HEK293T (cell line): ENCODE data around the gene MT1E.

Experiments
- CTCF ChIA-PET: fragments of 350-600 bp; formaldehyde crosslinking; extraction: SDS; loops from one replicate; lab custom pipeline; 2021; ENCODE audit warnings: antibody characterized with exemption, inconsistent platforms; lab: Yijun Ruan, JAX
- POLR2A ChIA-PET: fragments of 350-600 bp; formaldehyde crosslinking; extraction: SDS; loops from one replicate; lab custom pipeline; 2020; ENCODE audit warnings: antibody characterized with exemption, inconsistent platforms; lab: Yijun Ruan, JAX
- DNase-seq: peaks from one replicate; pipeline ENCODE4 v3.0.0; 2012; ENCODE audit warnings: mixed read lengths; ENCODE audit errors: extremely low spot score
- ARNT ChIP-seq: fragments of 450-650 bp; IDR thresholded peaks from 2 replicates; pipeline ENCODE4 v1.6.1; 2017; ENCODE audit warnings: mild to moderate bottlenecking
- BHLHE40 ChIP-seq: fragments of 450-650 bp; IDR thresholded peaks from 2 replicates; pipeline ENCODE4 v1.6.1; 2016; ENCODE audit warnings: mild to moderate bottlenecking, moderate library complexity, borderline replicate concordance
- CTBP1 ChIP-seq: fragments of 450-650 bp; IDR thresholded peaks from 2 replicates; pipeline ENCODE4 v1.6.1; 2016; ENCODE audit warnings: borderline replicate concordance
- ELF4 ChIP-seq: fragments of 450-650 bp; IDR thresholded peaks from 2 replicates; pipeline ENCODE4 v1.6.1; 2017; ENCODE audit warnings: antibody characterized with exemption
- FOXA1 ChIP-seq: fragments of 450-650 bp; IDR thresholded peaks from 2 replicates; pipeline ENCODE4 v1.6.1; 2016; ENCODE audit warnings: mild to moderate bottlenecking
- FOXK2 ChIP-seq: fragments of 450-650 bp; IDR thresholded peaks from 2 replicates; pipeline ENCODE4 v1.6.1; 2016; ENCODE audit warnings: mild to moderate bottlenecking
- FOXM1 ChIP-seq: fragments of 450-650 bp; IDR thresholded peaks from 2 replicates; pipeline ENCODE4 v1.6.1; 2017; ENCODE audit warnings: mild to moderate bottlenecking, borderline replicate concordance
- HDGF ChIP-seq: fragments of 450-650 bp; IDR thresholded peaks from 2 replicates; pipeline ENCODE4 v1.6.1; 2017; ENCODE audit warnings: antibody characterized with exemption, borderline replicate concordance
- L3MBTL2 ChIP-seq: fragments of 450-650 bp; conservative IDR thresholded peaks from 2 replicates; pipeline ENCODE4 v1.6.1; 2016; ENCODE audit warnings: mild to moderate bottlenecking
- LEF1 ChIP-seq: fragments of 450-650 bp; IDR thresholded peaks from 2 replicates; pipeline ENCODE4 v1.6.1; 2017; ENCODE audit warnings: mild to moderate bottlenecking, borderline replicate concordance
- NFRKB ChIP-seq: fragments of 450-650 bp; IDR thresholded peaks from 2 replicates; pipeline ENCODE4 v1.6.1; 2016; ENCODE audit warnings: mild to moderate bottlenecking, moderate library complexity
- PKNOX1 ChIP-seq: fragments of 450-650 bp; IDR thresholded peaks from 2 replicates; pipeline ENCODE4 v1.6.1; 2016
- SP1 ChIP-seq: fragments of 450-650 bp; IDR thresholded peaks from 2 replicates; pipeline ENCODE4 v1.6.1; 2017
- SUZ12 ChIP-seq: fragments of 450-650 bp; IDR thresholded peaks from 2 replicates; pipeline ENCODE4 v1.6.1; 2016; ENCODE audit warnings: mild to moderate bottlenecking
- TARDBP ChIP-seq: fragments of 450-650 bp; IDR thresholded peaks from 2 replicates; pipeline ENCODE4 v1.6.1; 2016
- ZNF384 ChIP-seq: fragments of 450-650 bp; IDR thresholded peaks from 2 replicates; pipeline ENCODE4 v1.6.1; 2016

Gene MT1E

DNA sequence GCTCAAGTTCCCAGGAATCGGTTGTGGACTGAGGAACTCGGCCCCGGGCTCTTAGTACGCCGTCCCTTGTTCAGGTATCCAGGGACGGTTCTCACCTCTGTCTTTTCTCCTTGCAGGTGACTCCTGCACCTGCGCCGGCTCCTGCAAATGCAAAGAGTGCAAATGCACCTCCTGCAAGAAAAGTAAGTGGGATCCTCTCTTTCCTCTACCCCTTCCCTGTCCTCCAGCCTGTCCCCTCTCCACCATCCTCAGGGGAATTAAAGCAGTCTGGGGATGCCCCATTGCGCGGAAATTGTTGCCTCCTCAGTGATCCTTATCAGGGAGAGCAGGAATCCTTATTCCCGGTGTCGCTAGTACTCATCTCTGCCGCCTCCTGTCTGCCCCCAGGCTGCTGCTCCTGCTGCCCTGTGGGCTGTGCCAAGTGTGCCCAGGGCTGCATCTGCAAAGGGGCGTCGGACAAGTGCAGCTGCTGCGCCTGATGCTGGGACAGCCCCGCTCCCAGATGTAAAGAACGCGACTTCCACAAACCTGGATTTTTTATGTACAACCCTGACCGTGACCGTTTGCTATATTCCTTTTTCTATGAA, 16.6 kb upstream of the MT1E start:
- no peak for DNase-seq
- ChIA-PET POLR2A (interaction anchor here (1.0 kb wide), 5 partner anchors 9 to 93 kb away, joined by 3 to 8 read pairs (median 6); no protein-coding TSS in a partner anchor), CTCF (interaction anchor here (0.7 to 1.9 kb wide), 2 partner anchors 93 to 147 kb away, joined by 4 to 5 read pairs; no protein-coding TSS in a partner anchor)
- TF ChIP-seq HDGF, result no peak
- TF ChIP-seq NFRKB, result no peak
- no peak for TF ChIP-seq ZNF384
- no peak for TF ChIP-seq CTBP1
- TF ChIP-seq ELF4, result no peak
- no peak for TF ChIP-seq FOXM1
- TF ChIP-seq LEF1, result no peak
- no peak for TF ChIP-seq PKNOX1
- no peak for TF ChIP-seq SP1
- no peak for TF ChIP-seq ARNT
- TF ChIP-seq TARDBP, result no peak
- TF ChIP-seq L3MBTL2, result no peak

DNA sequence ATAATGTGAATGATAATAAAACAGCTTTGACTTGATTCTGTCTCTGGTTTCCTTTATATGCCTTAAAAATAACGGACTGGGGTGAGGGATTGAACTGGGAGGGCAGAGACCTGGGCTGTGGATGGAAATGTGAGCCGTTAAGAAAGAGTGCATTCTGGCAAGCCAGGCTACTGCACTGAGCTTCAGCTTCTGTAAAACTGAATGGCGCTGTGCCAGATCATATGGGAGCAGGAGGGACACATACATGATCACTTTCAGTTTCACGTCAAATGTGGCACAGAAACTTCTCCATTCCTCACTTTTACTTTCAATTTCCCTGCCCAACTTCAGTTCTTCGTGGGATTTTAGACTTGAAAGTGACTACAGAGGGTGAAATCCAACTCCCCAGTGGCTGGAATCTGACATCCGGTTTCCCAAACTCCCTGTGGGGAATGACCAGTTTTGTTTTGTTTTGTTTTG, 16.1 kb upstream of the MT1E start:
- POLR2A ChIA-PET, result no interaction called here
- CTCF ChIA-PET, result interaction anchor here (0.7 to 1.9 kb wide), 2 partner anchors 92 to 148 kb away, joined by 4 to 5 read pairs; no protein-coding TSS in a partner anchor
- TF ChIP-seq FOXA1 (no peak), FOXK2 (no peak), TARDBP (no peak), SP1 (no peak), BHLHE40 (no peak), SUZ12 (no peak), NFRKB (no peak), ZNF384 (no peak), HDGF (no peak), FOXM1 (no peak), L3MBTL2 (no peak), ARNT (no peak), CTBP1 (no peak), ELF4 (no peak)
- peak; percentile 50 for DNase-seq

- CTCF ChIA-PET, result interaction anchor here (0.7 to 1.9 kb wide), 2 partner anchors 92 to 149 kb away, joined by 4 to 5 read pairs; no protein-coding TSS in a partner anchor
Observed at GRCh38 chr16:56610017-56610608, 15.5 kb upstream of the MT1E start.

GRCh38 chr16:56610609-56611111, 14.9 kb upstream of the MT1E start:
- POLR2A ChIA-PET, result no interaction called here
- TF ChIP-seq PKNOX1, result no peak
- TF ChIP-seq BHLHE40, result no peak
- TF ChIP-seq ZNF384, result no peak
- TF ChIP-seq TARDBP, result no peak
- TF ChIP-seq HDGF, result no peak
- TF ChIP-seq FOXM1, result no peak
- no peak for TF ChIP-seq LEF1
- TF ChIP-seq NFRKB, result no peak
- no peak for TF ChIP-seq CTBP1
- TF ChIP-seq SUZ12, result no peak
- TF ChIP-seq ELF4, result no peak
- no peak for TF ChIP-seq SP1
- no peak for TF ChIP-seq L3MBTL2
- DNase-seq, result no peak
- CTCF ChIA-PET, result interaction anchor here (1.9 kb wide), 1 partner anchor 91 kb away, joined by 5 read pairs; no protein-coding TSS in a partner anchor

More at GRCh38 chr16:56610017-56610608, 15.5 kb upstream of the MT1E start:
- TF ChIP-seq L3MBTL2 (no peak; the same call in 1 of the 2 replicates), PKNOX1 (no peak), NFRKB (no peak), ELF4 (no peak), FOXA1 (no peak), HDGF (no peak), CTBP1 (no peak)
- POLR2A ChIA-PET, result no interaction called here
- DNase-seq, result no peak

- POLR2A ChIA-PET, result no interaction called here
- CTCF ChIA-PET, result interaction anchor here (1.1 to 1.4 kb wide), 2 partner anchors 11 to 91 kb away, joined by 3 to 5 read pairs; no protein-coding TSS in a partner anchor
- TF ChIP-seq CTBP1, result no peak
- no peak for TF ChIP-seq SP1
- TF ChIP-seq FOXM1, result no peak
- TF ChIP-seq FOXA1, result no peak
- no peak for TF ChIP-seq ARNT
- TF ChIP-seq SUZ12, result no peak
- TF ChIP-seq TARDBP, result no peak
- no peak for TF ChIP-seq PKNOX1
- no peak for TF ChIP-seq ZNF384
- no peak for TF ChIP-seq HDGF
- TF ChIP-seq BHLHE40, result no peak
- TF ChIP-seq FOXK2, result no peak
- no peak for DNase-seq
Observed at GRCh38 chr16:56611281-56611833, 14.2 kb upstream of the MT1E start.
